Skeletal muscle cell (primary cell): ENCODE results near the gene SHISA9.

Experiments
- DNase-seq: peaks from one replicate; pipeline ENCODE4 v3.0.0-alpha.2; 2010; ENCODE audit warnings: low read depth
- H3K4me3 ChIP-seq: 2 replicates; pipeline ENCODE4 v1.5.1; 2011; ENCODE audit warnings: low read depth, mild to moderate bottlenecking, control low read depth, low read length, moderate library complexity

The SHISA9 gene

DNA sequence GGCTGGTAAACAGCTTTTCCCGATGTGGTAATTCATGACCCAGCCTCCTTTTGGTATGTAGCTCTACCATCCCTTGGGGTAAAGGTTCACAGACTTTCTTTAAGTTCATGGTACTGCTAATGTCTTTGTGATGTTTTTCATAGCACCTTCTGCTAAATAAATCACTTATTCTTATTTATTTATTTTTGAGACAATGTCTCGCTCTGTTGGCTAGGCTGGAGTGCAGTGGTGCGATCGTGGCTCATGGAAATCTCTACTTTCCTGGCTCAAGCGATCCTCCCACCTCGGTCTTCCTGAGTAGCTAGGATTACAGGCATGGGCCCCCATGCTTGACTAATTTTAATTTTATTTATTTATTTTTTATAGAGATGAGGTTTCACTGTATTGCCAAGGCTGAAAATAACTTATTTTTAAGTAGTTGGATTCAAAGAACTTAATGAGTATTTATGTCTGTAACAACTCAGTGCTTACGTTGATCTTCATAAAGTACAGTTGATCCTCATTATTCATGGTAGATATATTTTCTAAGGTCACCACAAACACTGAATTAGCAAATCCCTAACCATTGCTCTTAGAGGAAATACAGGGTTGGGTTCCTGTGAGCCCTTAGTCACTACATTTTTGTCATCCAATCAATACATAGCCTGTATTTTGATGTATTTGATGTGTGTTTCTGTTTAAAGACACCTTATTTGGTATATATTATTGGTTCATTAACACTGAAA lies 97.1 kb downstream of the SHISA9 start:
- no peak for DNase-seq
- no peak overlapping the region for H3K4me3 ChIP-seq

- no peak for DNase-seq
- H3K4me3 ChIP-seq, result no peak overlapping the region
Observed at GRCh38 chr16:12999368-12999767, 98.0 kb downstream of the SHISA9 start.

- DNase-seq, result no peak
- H3K4me3 ChIP-seq, result no peak overlapping the region
Observed at GRCh38 chr16:13005721-13006247, 104.4 kb downstream of the SHISA9 start.

- no peak overlapping the region for H3K4me3 ChIP-seq
- DNase-seq, result no peak
Observed at GRCh38 chr16:13012601-13013000, 111.2 kb downstream of the SHISA9 start.

GRCh38 chr16:13013043-13013442 lies 111.6 kb downstream of the SHISA9 start:
- no peak overlapping the region for H3K4me3 ChIP-seq
- DNase-seq, result no peak

DNA sequence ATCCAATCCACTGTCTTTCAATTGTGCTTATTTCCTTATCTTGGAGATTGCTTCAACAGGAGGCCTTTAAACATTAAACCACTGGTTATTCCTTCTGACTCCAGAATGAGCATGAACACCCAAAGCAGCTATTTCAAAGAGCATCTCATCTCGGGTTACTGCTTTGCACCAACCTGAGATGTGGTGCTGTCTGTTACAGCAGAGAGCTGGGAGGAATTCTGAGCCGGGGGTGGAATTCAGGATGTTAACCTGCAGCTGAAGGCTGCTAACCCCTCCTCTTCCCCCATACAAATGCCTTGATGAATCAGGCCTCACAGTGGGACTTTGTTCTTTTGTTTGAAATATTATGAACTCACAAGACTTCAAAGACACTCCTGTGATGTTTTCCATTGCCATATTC lies 113.1 kb downstream of the SHISA9 start:
- H3K4me3 ChIP-seq, result no peak overlapping the region
- DNase-seq, result no peak

DNA sequence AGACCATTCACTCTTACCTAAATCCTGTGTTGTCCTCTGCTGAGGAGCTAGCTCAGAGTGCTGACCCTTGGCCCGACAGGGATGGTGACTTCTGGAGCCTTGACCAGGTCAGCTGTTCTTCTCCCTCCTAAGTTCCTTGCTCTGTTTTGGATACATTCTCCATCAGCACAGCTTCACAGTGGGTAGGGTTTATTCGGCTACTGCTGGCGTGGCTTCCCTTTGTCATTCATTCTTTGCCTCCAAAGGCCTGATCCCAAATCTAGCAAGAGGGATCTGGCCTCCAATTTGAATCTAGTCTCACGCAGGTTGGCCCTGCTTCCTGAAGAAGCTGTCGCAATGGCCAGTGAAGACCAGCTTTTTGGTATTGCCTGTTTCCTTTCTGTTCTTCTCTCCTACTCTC lies 116.6 kb downstream of the SHISA9 start:
- no peak for DNase-seq
- H3K4me3 ChIP-seq, result no peak overlapping the region

DNA sequence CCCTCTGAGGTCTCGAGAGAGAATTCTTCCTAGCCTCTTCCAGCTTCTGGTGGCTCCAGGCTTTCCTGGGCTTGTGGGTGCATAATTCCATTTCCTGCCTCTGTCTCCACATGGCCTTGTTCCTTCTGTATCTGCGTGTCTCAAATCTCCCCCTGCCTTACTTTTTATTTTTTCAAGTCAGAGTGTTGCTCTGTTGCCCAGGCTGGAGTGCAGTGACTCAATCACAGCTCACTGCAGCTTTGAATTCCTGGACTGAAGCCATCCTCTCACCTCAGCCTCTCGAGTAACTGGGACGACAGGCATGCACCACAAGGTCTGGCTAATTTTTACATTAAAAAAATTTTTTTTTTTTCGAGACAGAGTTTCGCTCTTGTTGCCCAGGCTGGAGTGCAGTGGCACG lies 120.6 kb downstream of the SHISA9 start:
- DNase-seq, result no peak
- H3K4me3 ChIP-seq, result no peak overlapping the region

DNA sequence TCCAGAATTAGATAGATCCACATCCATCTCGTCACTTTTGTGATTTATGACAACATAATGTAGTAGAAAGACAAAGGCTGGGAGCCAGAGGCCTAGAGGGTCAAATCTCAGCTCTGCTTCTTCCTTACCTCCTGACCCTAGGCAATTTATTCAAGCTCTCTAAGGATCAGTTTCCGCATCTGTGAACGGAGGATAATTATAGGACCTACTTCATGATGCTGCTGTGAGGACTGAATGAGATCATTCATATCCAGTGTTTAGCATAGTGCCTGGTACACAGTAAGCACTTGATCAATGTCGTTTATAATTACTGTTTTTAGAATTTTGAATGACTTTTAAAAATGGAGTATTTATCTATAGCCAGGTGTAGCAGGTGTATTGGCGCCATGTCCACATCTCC lies 128.4 kb downstream of the SHISA9 start:
- H3K4me3 ChIP-seq, result no peak overlapping the region
- DNase-seq, result no peak

DNA sequence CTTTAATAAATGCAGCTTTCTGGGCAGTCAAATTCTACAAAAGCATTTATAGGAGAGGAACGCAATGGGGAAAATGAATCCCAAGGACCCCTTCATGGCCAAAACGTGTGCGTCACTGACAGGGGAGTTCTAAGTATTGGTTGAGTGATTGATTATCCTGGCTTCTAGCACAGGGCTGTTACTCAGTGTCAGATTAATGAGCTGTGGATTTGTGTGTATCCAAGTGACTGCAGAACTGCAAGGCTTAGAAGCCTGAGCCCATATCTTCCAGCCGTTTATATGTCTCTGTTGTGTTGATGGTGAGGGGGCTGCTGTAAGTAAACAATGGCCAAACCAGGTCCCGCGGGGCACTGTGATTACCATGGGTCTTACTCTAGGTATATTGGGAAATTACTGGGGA lies 129.4 kb downstream of the SHISA9 start:
- DNase-seq, result no peak
- no peak overlapping the region for H3K4me3 ChIP-seq

DNA sequence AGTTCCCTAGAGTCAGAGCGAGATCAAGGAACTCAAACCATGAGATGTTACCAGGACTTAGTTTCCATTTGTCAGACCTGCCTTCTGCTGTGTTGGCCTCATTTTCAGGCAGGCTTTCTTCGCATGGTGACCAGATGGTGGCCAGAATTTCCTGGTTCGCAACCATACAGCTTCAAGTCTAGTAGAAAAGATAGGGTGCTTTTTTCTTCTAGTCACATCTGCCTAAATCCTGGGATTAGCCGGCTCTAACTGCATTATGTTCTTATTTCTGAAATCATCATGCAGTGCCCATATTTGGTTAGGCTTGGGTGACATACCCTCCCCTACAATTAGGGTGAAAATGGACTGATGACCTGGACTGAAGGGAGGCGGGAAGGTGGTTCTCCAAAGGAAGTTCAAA lies 131.5 kb downstream of the SHISA9 start:
- H3K4me3 ChIP-seq, result no peak overlapping the region
- DNase-seq, result no peak

- DNase-seq, result no peak
- H3K4me3 ChIP-seq, result no peak overlapping the region
Observed at GRCh38 chr16:13036600-13036999, 135.2 kb downstream of the SHISA9 start.

DNA sequence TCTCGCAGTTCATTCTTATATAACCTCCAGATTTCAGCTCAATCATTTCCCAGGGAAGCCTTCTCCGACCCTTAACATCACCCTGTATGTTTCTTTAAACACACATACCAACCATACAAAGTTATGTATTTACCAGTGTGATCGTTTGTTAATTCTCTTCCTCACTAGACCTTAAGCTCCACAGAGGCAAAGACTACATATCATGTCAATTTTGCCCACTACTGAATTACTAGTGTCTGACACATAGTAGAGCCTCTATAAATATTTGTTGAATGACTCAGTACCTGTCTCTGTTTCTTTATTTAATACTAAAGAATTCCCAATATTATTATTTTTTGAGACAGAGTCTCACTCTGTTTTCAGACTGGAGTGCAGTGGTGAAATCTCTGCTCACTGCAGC lies 137.2 kb downstream of the SHISA9 start:
- no peak overlapping the region for H3K4me3 ChIP-seq
- DNase-seq, result no peak

DNA sequence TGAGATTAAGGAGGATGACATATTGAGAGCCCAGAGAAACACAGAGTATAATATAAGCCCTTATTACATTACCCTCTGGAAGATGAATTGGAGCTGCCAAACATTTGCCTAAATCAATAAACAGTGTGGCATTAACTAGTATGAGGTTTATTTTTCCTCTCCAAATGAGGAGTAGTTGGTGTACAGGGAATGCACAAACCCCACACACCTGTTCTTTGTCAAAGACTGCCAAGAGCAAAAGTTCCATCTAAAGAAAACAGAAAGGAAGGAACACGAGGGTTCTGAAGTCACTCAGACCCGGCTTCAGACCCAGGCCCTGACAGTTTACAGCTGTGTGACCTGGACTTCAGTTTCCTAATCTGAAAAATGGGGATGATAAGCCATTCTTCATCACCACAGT lies 138.1 kb downstream of the SHISA9 start:
- H3K4me3 ChIP-seq, result no peak overlapping the region
- DNase-seq, result no peak

- no peak overlapping the region for H3K4me3 ChIP-seq
- DNase-seq, result no peak
Observed at GRCh38 chr16:13041180-13041579, 139.8 kb downstream of the SHISA9 start.

- DNase-seq, result no peak
- H3K4me3 ChIP-seq, result no peak overlapping the region
Observed at GRCh38 chr16:13041646-13042290, 140.4 kb downstream of the SHISA9 start.

GRCh38 chr16:13042291-13042685 lies 140.9 kb downstream of the SHISA9 start:
- no peak for DNase-seq

DNA sequence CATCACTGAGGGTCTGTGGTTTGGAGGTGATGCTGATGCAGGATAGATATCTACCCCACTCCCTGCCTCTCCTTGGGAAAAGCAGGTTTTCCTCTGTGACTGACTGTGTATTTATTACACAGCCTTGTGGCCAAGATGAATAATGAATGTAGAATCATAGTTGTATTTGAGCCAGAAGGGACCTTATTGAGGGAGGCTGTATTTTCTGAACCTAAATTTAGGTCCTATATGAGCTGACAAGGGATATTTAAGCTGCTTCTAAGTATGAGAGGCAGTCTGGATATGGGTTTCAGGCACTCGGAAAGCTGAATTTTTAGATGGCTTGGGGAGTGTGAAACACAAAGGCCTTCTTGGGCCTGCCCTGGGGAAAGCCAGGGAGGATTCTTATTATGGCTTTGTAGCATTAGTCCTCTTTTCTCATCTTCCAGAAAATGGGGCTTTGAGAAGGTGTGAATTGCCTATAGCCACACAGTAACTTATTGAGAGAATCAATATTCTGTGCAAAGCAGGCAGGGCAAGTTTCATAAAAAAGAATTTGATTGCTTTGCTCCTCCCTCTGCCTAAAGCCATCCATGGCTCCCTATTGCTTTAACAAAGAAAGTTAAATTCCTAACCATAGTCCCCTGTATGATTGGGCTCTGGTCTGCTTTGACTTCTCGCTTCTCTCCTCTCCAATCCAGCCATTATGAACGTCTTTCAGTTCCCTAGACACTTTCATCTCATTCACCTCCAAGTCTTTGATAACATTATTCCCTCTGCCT lies 144.8 kb downstream of the SHISA9 start:
- no peak overlapping the region for H3K4me3 ChIP-seq
- DNase-seq, result no peak

More at GRCh38 chr16:13042291-13042685, 140.9 kb downstream of the SHISA9 start:
- no peak overlapping the region for H3K4me3 ChIP-seq

GRCh38 chr16:13047276-13047675 lies 145.9 kb downstream of the SHISA9 start:
- no peak overlapping the region for H3K4me3 ChIP-seq
- DNase-seq, result no peak

GRCh38 chr16:13049688-13050087 lies 148.3 kb downstream of the SHISA9 start:
- H3K4me3 ChIP-seq, result no peak overlapping the region
- no peak for DNase-seq
